HG02840 (cell line): ENCODE measurements around the gene PXDC1.
"Not testable (repeated sequence)": the region's sequence is repeated elsewhere in the genome, so short reads cannot be mapped to it uniquely, and the experiment has no call there.

Source experiments
- ATAC-seq: cut with Tn5 transposase; IDR thresholded peaks from one replicate; pipeline ENCODE4 v1.9.1; 2021; ENCODE audit warnings: mild to moderate bottlenecking, moderate library complexity, moderate number of reproducible peaks; ENCODE audit not compliant: unreplicated experiment, low FRiP score

The PXDC1 gene

GRCh38 chr6:3764516-3765335 is 13.2 kb upstream of the PXDC1 start:
- no peak for ATAC-seq

GRCh38 chr6:3762852-3763251 is 11.3 kb upstream of the PXDC1 start:
- no peak for ATAC-seq

- ATAC-seq: no peak
Measured at GRCh38 chr6:3762359-3762758, 10.8 kb upstream of the PXDC1 start.

GRCh38 chr6:3761989-3762270 is 10.4 kb upstream of the PXDC1 start:
- no peak for ATAC-seq

- ATAC-seq: no peak
Measured at GRCh38 chr6:3759646-3760232, 8.2 kb upstream of the PXDC1 start.

- no peak for ATAC-seq
Measured at GRCh38 chr6:3758842-3759144, 7.3 kb upstream of the PXDC1 start.

GRCh38 chr6:3757998-3758841 is 6.7 kb upstream of the PXDC1 start:
- not testable (repeated sequence) for ATAC-seq

GRCh38 chr6:3757241-3757641 is 5.7 kb upstream of the PXDC1 start:
- no peak for ATAC-seq

GRCh38 chr6:3756546-3756945 is 5.0 kb upstream of the PXDC1 start:
- ATAC-seq: no peak

GRCh38 chr6:3755637-3756545 is 4.4 kb upstream of the PXDC1 start:
- no peak for ATAC-seq

GRCh38 chr6:3754776-3755175 is 3.3 kb upstream of the PXDC1 start:
- ATAC-seq: no peak

- not testable (repeated sequence) for ATAC-seq
Measured at GRCh38 chr6:3754032-3754725, 2.7 kb upstream of the PXDC1 start.

- no peak for ATAC-seq
Measured at GRCh38 chr6:3753228-3753835, 1.8 kb upstream of the PXDC1 start.

GRCh38 chr6:3752531-3753227 is 1.2 kb upstream of the PXDC1 start:
- no peak for ATAC-seq

- ATAC-seq: peak; percentile 54
Measured at GRCh38 chr6:3751730-3752530, 417 bp upstream of the PXDC1 start.

GRCh38 chr6:3750317-3751076 is 1.0 kb downstream of the PXDC1 start:
- no peak for ATAC-seq

- ATAC-seq: no peak
Measured at GRCh38 chr6:3749977-3750316, 1.6 kb downstream of the PXDC1 start.
